Thyroid gland (tissue), 4 donors: ENCODE results near the gene IL18RAP. TPM values are rescaled to one million over a fixed set of nuclear protein-coding genes. Genes with fewer than 3 reads are reported as not detected.

Experiments
- DNase-seq, 2 donors: peaks; one replicate each; pipeline ENCODE4 v3.0.0-alpha.2; 2019
- H3K27ac ChIP-seq, 3 donors: fragments of 200-600 bp; sonication (generic); 1 replicate in 2 of 3; 2 replicates in 1 of 3; pipeline ENCODE4 v1.5.1; 2016 to 2019; ENCODE audit warnings: mild to moderate bottlenecking in 1 of 3, moderate library complexity in 1 of 3
- H3K27me3 ChIP-seq: fragments of 200-600 bp; sonication (generic); one replicate; pipeline ENCODE4 v1.5.1; 2019
- H3K36me3 ChIP-seq, 2 donors: fragments of 200-600 bp; sonication (generic); one replicate each; pipeline ENCODE4 v1.5.1; 2016 to 2019
- H3K4me1 ChIP-seq, 2 donors: fragments of 200-600 bp; sonication (generic); one replicate each; pipeline ENCODE4 v1.5.1; 2017 to 2019
- H3K4me3 ChIP-seq, 3 donors: fragments of 200-600 bp; sonication (generic); replicated peaks in 1 of 3; 1 replicate in 2 of 3; 2 replicates in 1 of 3; pipeline ENCODE4 v1.5.1; 2016; ENCODE audit warnings: mild to moderate bottlenecking in 1 of 3
- H3K9me3 ChIP-seq: fragments of 200-600 bp; sonication (generic); one replicate; pipeline ENCODE4 v1.5.1; 2017
- POLR2A ChIP-seq, 2 donors: fragments of 450-650 bp; IDR thresholded peaks; one replicate each; pipeline ENCODE4 v1.6.1; 2017; ENCODE audit warnings: antibody characterized with exemption in 2 of 2, mild to moderate bottlenecking in 2 of 2, moderate library complexity in 1 of 2
- WGBS, 2 donors: methylation state at CpG; one replicate each; pipeline ENCODE4 v1.1.5; 2017; 5-methylcytosine and 5-hydroxymethylcytosine counted together
- intact Hi-C: fragments of 100-400 bp; cut with DNase I; formaldehyde crosslinking; loops from one replicate; pipeline ENCODE4 v1.15.1; 2023
- total RNA-seq, 4 donors: library from RNA; depleted of rRNA; stranded (reverse); fragments of >200 nt; gene quantifications; one replicate each; pipeline ENCODE4 v1.2.3, GENCODE V29; 2016
- TF ChIP-seq, protein P1 (sequence below), 6 experiments: fragments of 200-600 bp in 3 of 6; fragments of 450-650 bp in 3 of 6; sonication (generic) in 3 of 6; IDR thresholded peaks; one replicate each; pipeline ENCODE4 v1.5.1; 2016 to 2019; ENCODE audit warnings: antibody characterized with exemption in 6 of 6, mild to moderate bottlenecking in 2 of 6, inconsistent platforms in 1 of 6, moderate library complexity in 1 of 6

The IL18RAP gene
- total RNA-seq, 4 donors from 2014 or later = 1.6 to 3.1 (median 2.8) TPM

DNA sequence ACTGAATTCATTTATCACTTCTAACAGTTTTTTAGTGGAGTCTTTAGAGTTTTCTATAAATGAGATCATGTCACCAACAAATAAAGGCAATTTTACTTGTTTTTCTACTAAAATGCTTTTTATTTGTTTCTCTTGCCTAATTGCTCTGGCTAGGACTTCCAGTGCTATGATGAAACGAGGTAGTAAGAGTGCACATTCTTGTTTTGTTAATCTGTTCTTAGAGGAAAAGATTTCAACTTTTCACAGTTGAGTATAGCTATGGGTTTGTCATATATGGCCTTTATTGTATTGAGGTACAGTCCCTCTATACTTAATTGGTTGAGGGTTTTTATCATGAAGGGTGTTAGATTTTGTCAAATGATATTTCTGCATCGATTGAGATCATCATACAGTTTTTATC lies 5.6 kb downstream of the IL18RAP start:
- Histone ChIP-seq H3K4me3 (no peak overlapping the region), H3K36me3 (no peaks in the 10 kb centered on the region), H3K9me3 (no peaks in the 10 kb centered on the region), H3K4me1 (no peaks in the 10 kb centered on the region), H3K27me3 (no peaks in the 10 kb centered on the region), H3K27ac (no peak overlapping the region)
- DNase-seq = no peak
- intact Hi-C loops = no loop called here
- TF ChIP-seq, protein P1, sequence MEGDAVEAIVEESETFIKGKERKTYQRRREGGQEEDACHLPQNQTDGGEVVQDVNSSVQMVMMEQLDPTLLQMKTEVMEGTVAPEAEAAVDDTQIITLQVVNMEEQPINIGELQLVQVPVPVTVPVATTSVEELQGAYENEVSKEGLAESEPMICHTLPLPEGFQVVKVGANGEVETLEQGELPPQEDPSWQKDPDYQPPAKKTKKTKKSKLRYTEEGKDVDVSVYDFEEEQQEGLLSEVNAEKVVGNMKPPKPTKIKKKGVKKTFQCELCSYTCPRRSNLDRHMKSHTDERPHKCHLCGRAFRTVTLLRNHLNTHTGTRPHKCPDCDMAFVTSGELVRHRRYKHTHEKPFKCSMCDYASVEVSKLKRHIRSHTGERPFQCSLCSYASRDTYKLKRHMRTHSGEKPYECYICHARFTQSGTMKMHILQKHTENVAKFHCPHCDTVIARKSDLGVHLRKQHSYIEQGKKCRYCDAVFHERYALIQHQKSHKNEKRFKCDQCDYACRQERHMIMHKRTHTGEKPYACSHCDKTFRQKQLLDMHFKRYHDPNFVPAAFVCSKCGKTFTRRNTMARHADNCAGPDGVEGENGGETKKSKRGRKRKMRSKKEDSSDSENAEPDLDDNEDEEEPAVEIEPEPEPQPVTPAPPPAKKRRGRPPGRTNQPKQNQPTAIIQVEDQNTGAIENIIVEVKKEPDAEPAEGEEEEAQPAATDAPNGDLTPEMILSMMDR (IDR thresholded peaks at IDR 0.05) = no peak
- no peak for TF ChIP-seq POLR2A (IDR thresholded peaks at IDR 0.05)
- 78 to 80% methylated on average over 2 of the region's 2 CpGs for WGBS, 2 donors

DNA sequence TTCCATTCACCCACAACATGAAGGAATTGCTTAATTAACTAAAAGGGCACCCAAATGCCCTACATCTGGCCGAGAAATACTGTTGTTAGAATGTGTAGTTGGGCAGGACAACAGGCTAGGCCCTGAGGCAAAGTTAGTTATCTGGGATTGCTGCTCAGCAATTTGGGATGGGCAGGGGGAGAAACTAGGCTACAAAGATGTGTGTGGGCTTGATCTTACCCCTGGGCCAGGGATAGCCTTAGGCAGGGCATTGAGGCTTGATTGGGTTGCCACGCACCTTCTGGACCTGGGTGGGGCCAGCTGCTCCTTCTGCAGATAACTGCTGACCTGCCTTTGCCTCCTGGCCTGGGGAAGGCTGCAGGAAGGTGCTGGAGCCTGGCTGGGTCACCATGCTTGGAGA lies 9.4 kb downstream of the IL18RAP start:
- Histone ChIP-seq H3K4me1 (no peaks in the 10 kb centered on the region), H3K27ac (no peak overlapping the region), H3K36me3 (no peaks in the 10 kb centered on the region), H3K9me3 (no peaks in the 10 kb centered on the region), H3K4me3 (no peak overlapping the region), H3K27me3 (no peaks in the 10 kb centered on the region)
- TF ChIP-seq, protein P1 (IDR thresholded peaks at IDR 0.05) = no peak
- TF ChIP-seq POLR2A (IDR thresholded peaks at IDR 0.05) = no peak
- WGBS, 2 donors = 87 to 88% methylated on average over 2 of the region's 2 CpGs
- no peak for DNase-seq
- intact Hi-C loops = no loop called here

DNA sequence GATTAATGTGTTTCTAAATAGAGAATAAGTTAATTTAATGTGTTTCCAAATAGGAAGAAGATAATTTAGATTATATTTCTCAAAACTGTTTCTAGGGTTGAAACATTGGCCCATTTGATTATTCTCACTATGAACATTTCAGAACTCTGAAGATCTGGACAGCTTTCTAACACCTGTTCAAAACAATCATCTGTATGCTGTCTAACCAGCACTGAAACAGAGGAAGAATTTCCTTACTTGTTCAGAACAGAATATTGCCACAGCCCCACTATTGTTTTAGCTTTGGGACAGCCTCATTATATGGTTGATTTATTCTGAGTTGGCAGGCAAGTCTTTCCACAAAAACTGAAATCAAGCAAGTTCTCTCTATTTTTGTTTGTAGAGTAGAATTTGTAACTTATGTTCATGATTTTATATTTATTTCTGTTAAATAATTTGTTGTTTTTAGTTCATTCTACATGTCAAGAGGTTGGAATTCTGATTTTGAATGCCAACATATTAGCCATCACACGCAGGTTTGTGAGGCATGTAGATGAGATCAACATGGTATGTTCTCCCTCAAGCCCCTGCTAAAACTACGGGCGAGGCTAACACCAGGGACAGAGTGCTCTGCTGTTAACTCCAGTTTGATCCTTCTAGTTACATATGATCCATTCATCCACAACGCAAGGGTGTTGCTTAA lies 11.2 kb downstream of the IL18RAP start:
- H3K4me3 ChIP-seq = no peak overlapping the region
- WGBS, 2 donors = 94 to 95% methylated on average over 4 of the region's 4 CpGs
- H3K4me1 ChIP-seq = no peaks in the 10 kb centered on the region
- no peaks in the 10 kb centered on the region for H3K9me3 ChIP-seq
- no peaks in the 10 kb centered on the region for H3K36me3 ChIP-seq
- DNase-seq = no peak
- TF ChIP-seq, protein P1 (IDR thresholded peaks at IDR 0.05) = no peak
- no peak for TF ChIP-seq POLR2A (IDR thresholded peaks at IDR 0.05)
- no peaks in the 10 kb centered on the region for H3K27me3 ChIP-seq
- intact Hi-C loops = no loop called here
- H3K27ac ChIP-seq = no peak overlapping the region

DNA sequence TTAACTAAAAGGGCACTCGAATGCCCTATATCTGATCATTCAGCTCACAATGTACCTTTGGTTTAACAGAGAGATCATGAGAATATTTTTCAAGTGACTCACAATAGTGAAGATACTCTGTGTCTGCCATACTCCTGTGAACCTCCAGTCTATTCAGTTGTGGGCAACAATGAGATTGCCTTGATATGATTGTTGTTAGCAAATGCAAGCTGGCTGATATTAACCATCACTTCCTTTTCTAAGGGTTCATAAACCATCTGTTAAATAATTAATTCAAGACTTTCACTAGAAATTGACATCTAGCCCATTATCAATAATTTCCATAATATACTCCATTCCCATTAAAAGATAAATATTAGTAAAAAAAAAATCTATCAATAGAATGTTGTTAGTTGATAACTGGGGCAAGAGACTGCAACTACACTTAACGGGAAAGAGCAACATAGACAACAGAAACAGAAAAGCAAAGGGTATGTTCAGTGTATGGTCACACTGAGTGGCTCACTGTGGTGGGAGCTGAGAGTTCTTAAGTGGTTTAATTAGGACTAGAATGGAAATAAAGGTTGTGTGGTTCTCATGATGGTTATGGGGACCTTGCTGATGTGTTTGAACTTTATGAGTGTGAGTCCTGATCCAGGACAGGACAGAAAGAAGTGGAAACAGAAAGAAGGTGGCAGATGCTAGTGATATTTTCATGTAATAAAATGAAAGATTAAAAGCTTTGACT lies 11.9 kb downstream of the IL18RAP start:
- intact Hi-C loops = no loop called here
- Histone ChIP-seq H3K9me3 (no peaks in the 10 kb centered on the region), H3K4me1 (no peaks in the 10 kb centered on the region), H3K4me3 (no peak overlapping the region), H3K36me3 (no peaks in the 10 kb centered on the region), H3K27me3 (no peaks in the 10 kb centered on the region), H3K27ac (no peak overlapping the region)
- DNase-seq = no peak
- 88 to 95% methylated on average over 2 of the region's 2 CpGs for WGBS, 2 donors
- TF ChIP-seq, protein P1 (IDR thresholded peaks at IDR 0.05) = no peak
- no peak for TF ChIP-seq POLR2A (IDR thresholded peaks at IDR 0.05)

DNA sequence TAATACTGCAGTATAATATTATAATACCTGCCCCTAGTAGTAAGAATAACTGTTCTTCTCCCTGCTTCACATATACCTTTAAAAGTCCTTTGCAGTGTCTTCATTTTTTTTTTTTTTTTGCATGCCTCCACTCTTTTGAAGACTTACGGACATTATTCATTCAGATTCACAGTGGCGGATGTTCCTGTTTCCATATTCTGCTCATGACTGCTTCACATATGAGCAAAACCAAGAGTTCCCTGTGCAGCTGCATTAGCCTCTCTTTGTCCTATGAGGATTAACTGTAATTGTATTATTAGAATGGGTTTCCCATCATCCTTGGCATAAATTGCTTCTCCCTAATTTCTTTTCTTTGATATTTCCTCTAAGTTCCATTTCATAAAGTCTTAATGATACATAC lies 12.8 kb downstream of the IL18RAP start:
- Histone ChIP-seq H3K36me3 (no peaks in the 10 kb centered on the region), H3K4me3 (no peak overlapping the region), H3K27ac (no peak overlapping the region), H3K9me3 (no peaks in the 10 kb centered on the region), H3K27me3 (no peaks in the 10 kb centered on the region), H3K4me1 (no peaks in the 10 kb centered on the region)
- intact Hi-C loops = no loop called here
- DNase-seq = no peak
- TF ChIP-seq, protein P1 (IDR thresholded peaks at IDR 0.05) = no peak
- TF ChIP-seq POLR2A (IDR thresholded peaks at IDR 0.05) = no peak
- 91 to 94% methylated on average over 2 of the region's 2 CpGs for WGBS, 2 donors
